ENCODE data around the gene CHST14.
"Not testable (repeated sequence)": the region's sequence is repeated elsewhere in the genome, so short reads cannot be mapped to it uniquely, and the experiment has no call there.

The CHST14 gene

GRCh38 chr15:40441565-40442531, 28.9 kb upstream of the CHST14 start:
- no peak for FAIRE-seq

GRCh38 chr15:40443255-40443654, 27.5 kb upstream of the CHST14 start:
- FAIRE-seq = no peak

- FAIRE-seq = no peak
Measured at GRCh38 chr15:40443846-40444245, 26.9 kb upstream of the CHST14 start.

- FAIRE-seq = no peak
Measured at GRCh38 chr15:40444736-40445135, 26.0 kb upstream of the CHST14 start.

GRCh38 chr15:40445421-40445922, 25.3 kb upstream of the CHST14 start:
- FAIRE-seq = no peak

GRCh38 chr15:40446144-40446543, 24.6 kb upstream of the CHST14 start:
- FAIRE-seq = no peak

- no peak for FAIRE-seq
Measured at GRCh38 chr15:40448354-40448753, 22.4 kb upstream of the CHST14 start.

GRCh38 chr15:40449275-40449674, 21.5 kb upstream of the CHST14 start:
- FAIRE-seq = no peak

GRCh38 chr15:40450047-40450446, 20.7 kb upstream of the CHST14 start:
- FAIRE-seq = no peak

GRCh38 chr15:40451527-40452158, 19.1 kb upstream of the CHST14 start:
- FAIRE-seq = no peak

GRCh38 chr15:40452296-40453090, 18.3 kb upstream of the CHST14 start:
- no peak for FAIRE-seq

GRCh38 chr15:40453941-40454340, 16.8 kb upstream of the CHST14 start:
- not testable (repeated sequence) for FAIRE-seq

- no peak for FAIRE-seq
Measured at GRCh38 chr15:40454904-40455391, 15.8 kb upstream of the CHST14 start.

GRCh38 chr15:40456299-40456712, 14.5 kb upstream of the CHST14 start:
- no peak for FAIRE-seq

GRCh38 chr15:40456738-40457137, 14.0 kb upstream of the CHST14 start:
- FAIRE-seq = no peak

GRCh38 chr15:40458495-40459371, 12.1 kb upstream of the CHST14 start:
- FAIRE-seq = no peak

- FAIRE-seq = no peak
Measured at GRCh38 chr15:40459391-40460015, 11.3 kb upstream of the CHST14 start.

- no peak for FAIRE-seq
Measured at GRCh38 chr15:40460404-40460803, 10.4 kb upstream of the CHST14 start.

GRCh38 chr15:40461958-40462357, 8.8 kb upstream of the CHST14 start:
- no peak for FAIRE-seq

- no peak for FAIRE-seq
Measured at GRCh38 chr15:40463279-40463678, 7.5 kb upstream of the CHST14 start.

- FAIRE-seq = no peak
Measured at GRCh38 chr15:40463886-40464545, 6.8 kb upstream of the CHST14 start.

Measured in A204.1 (cell line).